PFSK-1 (cell line): ENCODE measurements around the gene CASP7.

Experiments used
- FOXP2 ChIP-seq: optimal IDR thresholded peaks from 2 replicates; pipeline ENCODE3; 2011; ENCODE audit warnings: borderline replicate concordance, control low read depth, inconsistent platforms; ENCODE audit not compliant: insufficient read depth; ENCODE audit errors: extremely low read length, extremely low read depth
- POLR2AphosphoS5 ChIP-seq: IDR thresholded peaks from 2 replicates; pipeline ENCODE4 v1.6.1; 2012; ENCODE audit warnings: low read depth, mild to moderate bottlenecking, control low read depth, low read length, moderate library complexity
- SIN3A ChIP-seq: IDR thresholded peaks from 2 replicates; pipeline ENCODE4 v1.6.1; 2012; ENCODE audit warnings: mild to moderate bottlenecking, low read length, moderate library complexity, borderline replicate concordance; ENCODE audit not compliant: insufficient read depth
- TAF1 ChIP-seq: IDR thresholded peaks from 2 replicates; pipeline ENCODE4 v1.6.1; 2012; ENCODE audit warnings: low read length, control low read depth, borderline replicate concordance; ENCODE audit not compliant: insufficient read depth
- TF ChIP-seq, protein P1 (sequence below), 2 experiments: IDR thresholded peaks; 2 replicates each; pipeline versions ENCODE4 v1.6.1 to v1.8.0; 2011 to 2012; ENCODE audit warnings: low read depth in 2 of 2, low read length in 2 of 2, control low read depth in 1 of 2, inconsistent platforms in 1 of 2, mild to moderate bottlenecking in 1 of 2, moderate library complexity in 1 of 2; ENCODE audit not compliant: insufficient read depth in 1 of 2

CASP7 gene

DNA sequence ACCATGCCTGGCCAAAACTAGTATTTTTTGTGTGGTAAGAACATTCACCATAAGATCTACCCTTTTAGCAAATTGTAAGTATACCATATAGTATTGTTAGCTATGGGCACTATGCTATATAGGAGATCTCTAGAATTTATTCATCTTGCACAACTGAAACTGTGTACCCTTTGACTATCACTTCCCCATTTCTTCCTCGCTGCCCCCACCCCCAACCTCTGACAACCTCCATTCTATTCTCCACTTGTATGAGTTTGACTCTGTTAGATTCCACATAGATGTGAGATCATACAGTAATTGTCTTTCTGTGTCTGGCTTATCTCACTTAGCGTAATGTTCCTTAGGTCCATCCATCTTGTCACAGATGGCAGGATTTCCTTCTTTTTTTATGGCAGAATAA, 3.6 kb downstream of the CASP7 start:
- TF ChIP-seq, protein P1, sequence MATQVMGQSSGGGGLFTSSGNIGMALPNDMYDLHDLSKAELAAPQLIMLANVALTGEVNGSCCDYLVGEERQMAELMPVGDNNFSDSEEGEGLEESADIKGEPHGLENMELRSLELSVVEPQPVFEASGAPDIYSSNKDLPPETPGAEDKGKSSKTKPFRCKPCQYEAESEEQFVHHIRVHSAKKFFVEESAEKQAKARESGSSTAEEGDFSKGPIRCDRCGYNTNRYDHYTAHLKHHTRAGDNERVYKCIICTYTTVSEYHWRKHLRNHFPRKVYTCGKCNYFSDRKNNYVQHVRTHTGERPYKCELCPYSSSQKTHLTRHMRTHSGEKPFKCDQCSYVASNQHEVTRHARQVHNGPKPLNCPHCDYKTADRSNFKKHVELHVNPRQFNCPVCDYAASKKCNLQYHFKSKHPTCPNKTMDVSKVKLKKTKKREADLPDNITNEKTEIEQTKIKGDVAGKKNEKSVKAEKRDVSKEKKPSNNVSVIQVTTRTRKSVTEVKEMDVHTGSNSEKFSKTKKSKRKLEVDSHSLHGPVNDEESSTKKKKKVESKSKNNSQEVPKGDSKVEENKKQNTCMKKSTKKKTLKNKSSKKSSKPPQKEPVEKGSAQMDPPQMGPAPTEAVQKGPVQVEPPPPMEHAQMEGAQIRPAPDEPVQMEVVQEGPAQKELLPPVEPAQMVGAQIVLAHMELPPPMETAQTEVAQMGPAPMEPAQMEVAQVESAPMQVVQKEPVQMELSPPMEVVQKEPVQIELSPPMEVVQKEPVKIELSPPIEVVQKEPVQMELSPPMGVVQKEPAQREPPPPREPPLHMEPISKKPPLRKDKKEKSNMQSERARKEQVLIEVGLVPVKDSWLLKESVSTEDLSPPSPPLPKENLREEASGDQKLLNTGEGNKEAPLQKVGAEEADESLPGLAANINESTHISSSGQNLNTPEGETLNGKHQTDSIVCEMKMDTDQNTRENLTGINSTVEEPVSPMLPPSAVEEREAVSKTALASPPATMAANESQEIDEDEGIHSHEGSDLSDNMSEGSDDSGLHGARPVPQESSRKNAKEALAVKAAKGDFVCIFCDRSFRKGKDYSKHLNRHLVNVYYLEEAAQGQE (IDR thresholded peaks at IDR 0.05; ENCODE audit: insufficient read depth in 1 of 2, low read depth in 2 of 2, low read length in 2 of 2), result no peak
- TF ChIP-seq FOXP2 (no peak), POLR2AphosphoS5 (no peak), TAF1 (no peak), SIN3A (no peak)

DNA sequence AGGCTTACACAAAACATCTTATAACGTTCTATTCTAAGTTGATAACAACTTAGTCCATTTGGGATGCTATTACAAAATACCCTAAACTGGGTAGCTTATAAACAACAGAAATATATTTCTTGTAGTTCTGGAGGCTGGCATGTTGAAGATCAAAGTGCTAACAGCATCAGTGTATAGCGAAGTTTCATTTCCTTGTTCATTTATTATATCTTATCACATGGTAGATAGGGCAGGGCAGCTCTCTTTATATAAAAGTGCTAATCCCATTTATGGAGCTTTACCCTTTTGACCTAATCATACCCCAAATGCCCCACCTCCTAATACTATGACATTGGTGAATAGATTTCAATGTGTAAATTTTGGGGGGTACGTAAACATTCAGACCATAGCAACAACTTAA, 6.3 kb downstream of the CASP7 start:
- TF ChIP-seq SIN3A, result no peak
- TF ChIP-seq, protein P1 (IDR thresholded peaks at IDR 0.05; ENCODE audit: insufficient read depth in 1 of 2, low read depth in 2 of 2, low read length in 2 of 2), result no peak
- no peak for TF ChIP-seq FOXP2
- no peak for TF ChIP-seq TAF1
- TF ChIP-seq POLR2AphosphoS5, result no peak

DNA sequence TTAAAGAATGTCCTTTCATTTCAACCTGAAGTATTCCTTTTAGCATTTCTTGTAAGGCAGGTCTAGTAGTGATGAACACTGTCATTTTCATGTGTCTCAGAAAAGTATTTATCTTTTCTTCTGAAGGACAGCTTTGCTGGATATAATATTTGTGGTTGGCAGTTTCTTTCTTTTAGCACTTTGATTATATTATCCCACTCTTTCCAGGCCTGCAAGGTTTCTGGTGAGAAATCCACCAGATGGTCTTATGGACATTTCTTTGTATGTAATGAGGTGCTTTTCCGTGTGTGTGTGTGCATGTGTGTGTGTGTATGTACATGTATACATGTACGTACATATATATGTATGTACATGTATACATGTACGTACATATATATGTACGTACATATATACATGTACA, 7.3 kb downstream of the CASP7 start:
- TF ChIP-seq FOXP2 (no peak), POLR2AphosphoS5 (no peak), SIN3A (no peak), TAF1 (no peak)
- TF ChIP-seq, protein P1 (IDR thresholded peaks at IDR 0.05; ENCODE audit: insufficient read depth in 1 of 2, low read depth in 2 of 2, low read length in 2 of 2), result no peak

DNA sequence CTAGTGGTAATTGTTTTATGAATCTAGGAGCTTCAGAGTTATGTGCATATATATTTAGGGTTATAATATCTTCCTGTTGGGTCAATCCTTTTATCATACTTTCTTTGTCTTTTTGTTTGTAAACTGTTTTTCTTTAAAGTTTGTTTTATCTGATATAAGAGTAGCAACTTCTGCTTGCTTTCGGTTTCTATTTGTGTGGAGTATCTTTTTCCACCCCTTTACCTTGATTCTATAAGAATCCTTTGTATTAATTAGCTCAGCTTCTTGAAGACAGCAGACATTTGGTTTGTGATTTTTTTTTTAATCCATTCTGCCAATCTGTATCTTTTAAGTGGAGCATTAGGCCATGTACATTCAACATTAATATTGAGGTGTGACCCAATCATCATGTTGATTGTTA, 9.3 kb downstream of the CASP7 start:
- TF ChIP-seq SIN3A (no peak), POLR2AphosphoS5 (no peak)
- TF ChIP-seq, protein P1 (IDR thresholded peaks at IDR 0.05; ENCODE audit: insufficient read depth in 1 of 2, low read depth in 2 of 2, low read length in 2 of 2), result no peak

DNA sequence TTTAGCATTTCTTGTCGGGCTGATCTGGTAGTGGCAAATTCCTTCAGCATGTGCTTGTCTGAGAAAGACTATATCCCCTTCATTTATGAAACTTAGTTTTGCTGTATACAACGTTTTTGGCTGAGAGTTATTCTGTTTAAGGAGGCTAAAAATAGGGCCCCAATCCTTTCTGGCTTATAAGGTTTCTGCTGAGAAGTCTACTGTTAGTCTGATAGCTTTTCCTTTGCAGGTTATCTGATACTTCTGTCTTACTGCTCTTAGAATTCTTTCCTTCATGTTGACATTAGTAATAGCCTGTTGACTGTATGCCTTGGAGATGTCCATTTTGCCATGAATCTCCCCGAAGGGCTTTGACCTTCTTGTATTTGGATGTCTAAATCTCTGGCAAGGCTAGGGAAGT, 9.9 kb downstream of the CASP7 start:
- TF ChIP-seq, protein P1 (IDR thresholded peaks at IDR 0.05; ENCODE audit: insufficient read depth in 1 of 2, low read depth in 2 of 2, low read length in 2 of 2), result no peak
- TF ChIP-seq POLR2AphosphoS5 (no peak), TAF1 (no peak), SIN3A (no peak), FOXP2 (no peak)
